NCI-H1417 (cell line): ENCODE measurements around the gene LTF.
A peak's percentile ranks its signal among the peaks of the same experiment; 100 is the strongest.
"Not testable (repeated sequence)": the region's sequence is repeated elsewhere in the genome, so short reads cannot be mapped to it uniquely, and the experiment has no call there.

Experiments used
- DNase-seq, 3 experiments: peaks; one replicate each; lab custom pipeline; 2025; lab: John Stamatoyannopoulos, UW

Gene LTF

GRCh38 chr3:46413951-46414350 is 50.8 kb downstream of the LTF start:
- no peak for DNase-seq

- no peak for DNase-seq
Measured at GRCh38 chr3:46412786-46413298, 51.9 kb downstream of the LTF start.

- DNase-seq: no peak
Measured at GRCh38 chr3:46411271-46411670, 53.4 kb downstream of the LTF start.

- DNase-seq: no peak
Measured at GRCh38 chr3:46410669-46411068, 54.0 kb downstream of the LTF start.

GRCh38 chr3:46409739-46410489 is 54.8 kb downstream of the LTF start:
- DNase-seq: no peak

- no peak for DNase-seq
Measured at GRCh38 chr3:46408853-46409252, 55.9 kb downstream of the LTF start.

- no peak for DNase-seq
Measured at GRCh38 chr3:46407970-46408369, 56.7 kb downstream of the LTF start.

GRCh38 chr3:46406788-46407611 is 57.7 kb downstream of the LTF start, which contains the start of the genes CCR5AS and CCRL2:
Gene CCR5AS (minus strand): TSS chr3:46407066.
Gene CCRL2 (plus strand): TSS chr3:46407259. CDS start chr3:46408080, 821 bp downstream.
- DNase-seq: no peak

GRCh38 chr3:46406443-46406787 is 58.3 kb downstream of the LTF start:
- DNase-seq: no peak

- DNase-seq: peak in 2 of 3 experiments; percentile 11 to 48
Measured at GRCh38 chr3:46405301-46406019, 59.2 kb downstream of the LTF start.

- not testable (repeated sequence) for DNase-seq
Measured at GRCh38 chr3:46402902-46403301, 61.8 kb downstream of the LTF start.

- no peak for DNase-seq
Measured at GRCh38 chr3:46401579-46401978, 63.1 kb downstream of the LTF start.

- no peak for DNase-seq
Measured at GRCh38 chr3:46400846-46401245, 63.9 kb downstream of the LTF start.

GRCh38 chr3:46400000-46400734 is 64.5 kb downstream of the LTF start:
- DNase-seq: peak in 2 of 3 experiments; percentile 2 to 5

- DNase-seq: no peak
Measured at GRCh38 chr3:46399557-46399956, 65.1 kb downstream of the LTF start.

GRCh38 chr3:46399098-46399497 is 65.6 kb downstream of the LTF start:
- no peak for DNase-seq

GRCh38 chr3:46398186-46398955 is 66.3 kb downstream of the LTF start:
- DNase-seq: no peak

- no peak for DNase-seq
Measured at GRCh38 chr3:46397111-46397510, 67.6 kb downstream of the LTF start.

GRCh38 chr3:46395766-46396530 is 68.8 kb downstream of the LTF start:
- no peak for DNase-seq

- DNase-seq: no peak
Measured at GRCh38 chr3:46395210-46395661, 69.5 kb downstream of the LTF start.
